Retinal pigment epithelial cell (primary cell): ENCODE measurements around the gene GCHFR.

ENCODE experiments used
- DNase-seq: peaks from one replicate; pipeline ENCODE4 v3.0.0-alpha.2; 2010; ENCODE audit warnings: low read depth
- H3K4me3 ChIP-seq: 2 replicates; pipeline ENCODE4 v1.5.1; 2011; ENCODE audit warnings: mild to moderate bottlenecking, low read length, control low read depth, moderate library complexity
- CTCF ChIP-seq: conservative IDR thresholded peaks from 2 replicates; pipeline ENCODE4 v1.5.1; 2011; ENCODE audit warnings: low read depth, low read length, control low read depth, inconsistent platforms

GCHFR gene

GRCh38 chr15:40770147-40770721, 6.4 kb downstream of the GCHFR start:
- no peak for DNase-seq
- no peak for TF ChIP-seq CTCF
- no peak overlapping the region for H3K4me3 ChIP-seq

- H3K4me3 ChIP-seq = no peak overlapping the region
- no peak for DNase-seq
- TF ChIP-seq CTCF = no peak
Measured at GRCh38 chr15:40771242-40771641, 7.4 kb downstream of the GCHFR start.

DNA sequence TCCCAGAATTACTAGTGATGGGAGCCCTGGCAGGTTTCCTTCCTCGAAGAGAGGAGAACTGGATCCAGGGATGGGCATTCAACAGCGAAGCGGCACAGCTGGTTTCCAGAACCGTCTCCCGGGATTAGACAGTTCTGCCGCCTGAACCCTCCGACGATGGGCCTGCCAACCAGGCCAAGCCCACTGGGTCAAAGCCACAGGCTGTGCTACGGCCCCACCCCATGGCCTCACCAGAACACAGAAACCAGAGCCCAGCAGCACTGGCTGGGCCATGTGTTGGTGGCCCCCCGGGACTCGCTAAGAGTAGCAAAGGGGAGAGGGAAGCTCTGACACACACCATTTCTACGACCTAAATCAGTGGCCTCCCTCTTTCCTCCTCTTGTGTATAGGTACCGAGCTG, 8.1 kb downstream of the GCHFR start:
- no peak overlapping the region for H3K4me3 ChIP-seq
- DNase-seq = no peak
- TF ChIP-seq CTCF = no peak

- no peak for DNase-seq
- no peak overlapping the region for H3K4me3 ChIP-seq
- TF ChIP-seq CTCF = no peak
Measured at GRCh38 chr15:40773496-40773895, 9.6 kb downstream of the GCHFR start.

GRCh38 chr15:40773902-40774301, 10.0 kb downstream of the GCHFR start:
- TF ChIP-seq CTCF = no peak
- no peak for DNase-seq
- H3K4me3 ChIP-seq = no peak overlapping the region

DNA sequence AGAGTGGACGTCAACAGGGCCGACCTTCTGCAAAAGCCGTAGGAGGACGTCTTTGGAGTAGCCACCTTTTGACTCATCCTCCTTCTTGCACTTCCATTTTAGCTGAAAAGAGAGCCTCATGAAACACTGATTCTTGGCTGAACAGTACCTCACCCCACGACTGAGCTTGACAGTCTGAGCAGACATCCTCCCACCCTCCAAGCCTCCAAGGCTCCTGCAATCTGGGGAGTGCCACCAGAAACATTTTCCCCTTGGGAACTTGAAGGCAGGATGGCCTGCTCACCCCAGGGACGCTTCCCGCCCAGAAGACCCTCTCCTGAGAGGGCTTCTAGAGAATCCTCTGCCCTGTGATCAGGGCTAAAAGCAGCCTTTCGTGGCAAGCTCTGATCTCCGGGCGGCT, 11.1 kb downstream of the GCHFR start:
- H3K4me3 ChIP-seq = no peak overlapping the region
- DNase-seq = no peak
- no peak for TF ChIP-seq CTCF

GRCh38 chr15:40775740-40776536, 12.1 kb downstream of the GCHFR start:
- no peak for TF ChIP-seq CTCF
- no peak overlapping the region for H3K4me3 ChIP-seq
- no peak for DNase-seq
